ENCODE results near the gene PEAK3.

DNA sequence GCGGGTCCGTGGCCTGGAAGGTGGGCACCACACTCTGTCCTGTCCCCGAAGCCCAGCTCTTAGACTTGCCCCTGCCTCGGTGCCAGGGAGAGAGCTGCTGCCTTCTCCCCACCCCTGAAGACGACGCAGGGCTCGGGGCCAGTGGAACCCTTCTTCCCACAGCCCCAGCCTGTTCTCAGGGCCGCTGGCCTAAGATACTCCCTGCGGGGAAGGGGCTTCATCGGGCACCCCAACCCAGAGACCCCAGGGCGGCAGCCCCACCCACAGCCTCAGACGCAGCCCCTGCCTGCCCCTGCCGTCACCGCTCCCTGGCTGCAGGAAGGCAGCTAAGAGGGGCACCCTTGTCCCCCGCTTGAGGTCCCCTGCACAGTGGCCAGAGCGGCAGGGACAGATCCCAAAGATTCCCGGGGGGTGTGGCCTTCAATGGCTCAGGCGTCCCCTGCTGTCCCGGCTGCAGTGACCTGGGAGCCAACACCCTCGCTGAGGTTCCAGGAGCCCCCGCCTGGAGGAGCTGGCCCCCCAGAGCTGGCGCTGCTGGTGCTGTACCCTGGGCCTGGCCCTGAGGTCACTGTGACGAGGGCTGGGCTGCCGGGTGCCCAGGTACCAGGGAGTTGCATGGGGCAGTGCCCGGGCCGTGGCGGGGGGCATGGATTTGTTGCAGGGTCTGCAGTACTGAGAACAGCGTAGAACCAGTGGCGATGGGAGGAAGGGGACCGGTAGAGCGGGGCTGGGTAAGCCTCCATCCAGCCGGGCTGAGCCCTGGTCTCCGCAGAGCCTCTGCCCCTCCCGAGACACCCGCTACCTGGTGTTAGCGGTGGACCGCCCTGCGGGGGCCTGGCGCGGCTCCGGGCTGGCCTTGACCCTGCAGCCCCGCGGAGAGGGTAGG is 31.9 kb downstream of the PEAK3 start:
- no peak for TF ChIP-seq POLR2A (IDR thresholded peaks at IDR 0.05)
- TF ChIP-seq, protein P1, sequence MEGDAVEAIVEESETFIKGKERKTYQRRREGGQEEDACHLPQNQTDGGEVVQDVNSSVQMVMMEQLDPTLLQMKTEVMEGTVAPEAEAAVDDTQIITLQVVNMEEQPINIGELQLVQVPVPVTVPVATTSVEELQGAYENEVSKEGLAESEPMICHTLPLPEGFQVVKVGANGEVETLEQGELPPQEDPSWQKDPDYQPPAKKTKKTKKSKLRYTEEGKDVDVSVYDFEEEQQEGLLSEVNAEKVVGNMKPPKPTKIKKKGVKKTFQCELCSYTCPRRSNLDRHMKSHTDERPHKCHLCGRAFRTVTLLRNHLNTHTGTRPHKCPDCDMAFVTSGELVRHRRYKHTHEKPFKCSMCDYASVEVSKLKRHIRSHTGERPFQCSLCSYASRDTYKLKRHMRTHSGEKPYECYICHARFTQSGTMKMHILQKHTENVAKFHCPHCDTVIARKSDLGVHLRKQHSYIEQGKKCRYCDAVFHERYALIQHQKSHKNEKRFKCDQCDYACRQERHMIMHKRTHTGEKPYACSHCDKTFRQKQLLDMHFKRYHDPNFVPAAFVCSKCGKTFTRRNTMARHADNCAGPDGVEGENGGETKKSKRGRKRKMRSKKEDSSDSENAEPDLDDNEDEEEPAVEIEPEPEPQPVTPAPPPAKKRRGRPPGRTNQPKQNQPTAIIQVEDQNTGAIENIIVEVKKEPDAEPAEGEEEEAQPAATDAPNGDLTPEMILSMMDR (IDR thresholded peaks at IDR 0.05) = no peak
